Measurements from ENCODE around the gene SH3BGRL. TPM values are rescaled to one million over a fixed set of nuclear protein-coding genes. Genes with fewer than 3 reads are reported as not detected.

The SH3BGRL gene
- total RNA-seq, 2 experiments from 2014 or later: 56.2 to 68.2 TPM

GRCh38 chrX:81286075-81286474 lies 84.2 kb downstream of the SH3BGRL start:
- no peak for DNase-seq (ENCODE audit: low spot score)
- no peaks in the 10 kb centered on the region for H3K9me2 ChIP-seq (ENCODE audit: insufficient read depth, low read length)
- H3K9me3 ChIP-seq (ENCODE audit: low read length): no peaks in the 10 kb centered on the region
- H3K79me2 ChIP-seq (ENCODE audit: insufficient read depth, low read depth, low read length): no peaks in the 10 kb centered on the region
- intact Hi-C loops (cut with micrococcal nuclease; ENCODE audit: unreplicated experiment): no loop called here
- H2AFZ ChIP-seq (ENCODE audit: low read length): no peak overlapping the region
- no peaks in the 10 kb centered on the region for H4K20me1 ChIP-seq (ENCODE audit: insufficient read depth, low read length)
- BruUV-seq (replicated peaks): no TSS peak
- no peaks in the 10 kb centered on the region; the same call in 1 of the 2 replicates for H3K36me3 ChIP-seq (ENCODE audit: insufficient read depth, low read length)
- ChIA-PET CTCF (ENCODE audit: unreplicated experiment) (no interaction called here), POLR2A (interaction anchor here (0.7 kb wide), 2 partner anchors 15 to 1453 kb away, joined by 3 to 6 read pairs; no protein-coding TSS in a partner anchor)
- H3K4me3 ChIP-seq (ENCODE audit: low read depth, low read length, poor library complexity, severe bottlenecking): no peak overlapping the region
- no peaks in the 10 kb centered on the region for H3K4me1 ChIP-seq (ENCODE audit: insufficient read depth, low read length, poor library complexity, severe bottlenecking)
- TF ChIP-seq CTCF (conservative IDR thresholded peaks at IDR 0.05; ENCODE audit: low read length): no peak
- no peak for TF ChIP-seq EZH2phosphoT487 (IDR thresholded peaks at IDR 0.05; ENCODE audit: borderline replicate concordance, low read depth, low read length)
- no peak overlapping the region for H3K27ac ChIP-seq (ENCODE audit: low read depth, low read length, poor library complexity, severe bottlenecking)
- no peak overlapping the region for H3K4me2 ChIP-seq (ENCODE audit: low read length)

- Histone ChIP-seq H3K4me1 (ENCODE audit: insufficient read depth, low read length, poor library complexity, severe bottlenecking) (no peaks in the 10 kb centered on the region), H2AFZ (ENCODE audit: low read length) (no peak overlapping the region), H3K4me3 (ENCODE audit: low read depth, low read length, poor library complexity, severe bottlenecking) (no peak overlapping the region), H3K36me3 (ENCODE audit: insufficient read depth, low read length) (peaks cover 4% of the 10 kb centered on the region; the same call in 1 of the 2 replicates), H3K9me3 (ENCODE audit: low read length) (peaks cover 3% of the 10 kb centered on the region; the same call in 1 of the 2 replicates), H3K79me2 (ENCODE audit: insufficient read depth, low read depth, low read length) (no peaks in the 10 kb centered on the region), H3K4me2 (ENCODE audit: low read length) (no peak overlapping the region), H4K20me1 (ENCODE audit: insufficient read depth, low read length) (no peaks in the 10 kb centered on the region), H3K9me2 (ENCODE audit: insufficient read depth, low read length) (no peaks in the 10 kb centered on the region), H3K27ac (ENCODE audit: low read depth, low read length, poor library complexity, severe bottlenecking) (no peak overlapping the region)
- CTCF ChIA-PET (ENCODE audit: unreplicated experiment): no interaction called here
- TF ChIP-seq CTCF (conservative IDR thresholded peaks at IDR 0.05; ENCODE audit: low read length) (no peak), EZH2phosphoT487 (IDR thresholded peaks at IDR 0.05; ENCODE audit: borderline replicate concordance, low read depth, low read length) (no peak)
- no peak for DNase-seq (ENCODE audit: low spot score)
- intact Hi-C loops (cut with micrococcal nuclease; ENCODE audit: unreplicated experiment): no loop called here
- POLR2A ChIA-PET: interaction anchor here (0.7 kb wide), 1 partner anchor 1454 kb away, joined by 6 read pairs; no protein-coding TSS in a partner anchor
- no TSS peak for BruUV-seq (replicated peaks)
These were observed 84.7 kb downstream of the SH3BGRL start for GRCh38 chrX:81286608-81287007.

GRCh38 chrX:81291996-81292395 lies 90.1 kb downstream of the SH3BGRL start:
- H3K36me3 ChIP-seq (ENCODE audit: insufficient read depth, low read length): peaks cover 15% of the 10 kb centered on the region; the same call in 1 of the 2 replicates

More at GRCh38 chrX:81291996-81292395, 90.1 kb downstream of the SH3BGRL start:
- TF ChIP-seq CTCF (conservative IDR thresholded peaks at IDR 0.05; ENCODE audit: low read length) (no peak), EZH2phosphoT487 (IDR thresholded peaks at IDR 0.05; ENCODE audit: borderline replicate concordance, low read depth, low read length) (no peak)
- no peaks in the 10 kb centered on the region for H3K4me1 ChIP-seq (ENCODE audit: insufficient read depth, low read length, poor library complexity, severe bottlenecking)
- intact Hi-C loops (cut with micrococcal nuclease; ENCODE audit: unreplicated experiment): no loop called here
- H3K4me3 ChIP-seq (ENCODE audit: low read depth, low read length, poor library complexity, severe bottlenecking): no peak overlapping the region
- H4K20me1 ChIP-seq (ENCODE audit: insufficient read depth, low read length): no peaks in the 10 kb centered on the region
- no peak overlapping the region for H3K4me2 ChIP-seq (ENCODE audit: low read length)
- no peaks in the 10 kb centered on the region for H3K9me2 ChIP-seq (ENCODE audit: insufficient read depth, low read length)
- peaks cover 7% of the 10 kb centered on the region; the same call in 1 of the 2 replicates for H3K9me3 ChIP-seq (ENCODE audit: low read length)
- BruUV-seq (replicated peaks): no TSS peak
- H3K27ac ChIP-seq (ENCODE audit: low read depth, low read length, poor library complexity, severe bottlenecking): no peak overlapping the region
- ChIA-PET POLR2A (no interaction called here), CTCF (ENCODE audit: unreplicated experiment) (no interaction called here)
- no peaks in the 10 kb centered on the region for H3K79me2 ChIP-seq (ENCODE audit: insufficient read depth, low read depth, low read length)
- peak; percentile 16 for DNase-seq (ENCODE audit: low spot score)
- no peak overlapping the region for H2AFZ ChIP-seq (ENCODE audit: low read length)

All from OCI-LY7 (cell line).